ENCODE results near the gene AIDA.

DNA sequence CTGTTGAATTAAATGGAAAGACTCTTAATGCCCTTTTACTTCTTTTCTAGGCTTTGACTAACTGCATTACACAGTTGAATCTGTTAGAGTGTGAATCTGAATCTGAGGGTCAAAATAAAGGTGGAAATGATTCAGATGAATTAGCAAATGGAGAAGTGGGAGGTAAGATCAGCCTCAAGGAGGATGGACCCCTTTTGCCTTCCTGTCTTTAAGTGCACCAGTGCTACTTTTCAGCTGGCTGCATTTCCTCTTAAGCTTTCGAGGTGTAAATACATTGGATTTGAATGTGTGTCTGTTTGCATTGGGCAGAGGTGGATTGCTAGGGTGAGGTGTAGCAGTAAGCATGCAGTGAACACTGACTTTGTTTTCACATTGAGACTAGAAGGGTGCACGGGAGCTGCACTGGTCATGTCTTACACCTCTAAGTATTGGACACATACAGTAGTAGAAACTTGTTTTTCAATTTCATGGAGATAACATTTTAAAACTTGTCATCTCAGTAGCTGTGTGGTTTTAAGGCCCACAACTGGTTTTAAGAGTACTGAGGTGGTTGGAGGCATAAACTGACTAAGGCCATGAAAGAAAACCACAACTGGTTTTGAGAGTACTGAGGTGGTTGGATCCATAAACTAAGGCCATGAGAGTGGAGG lies 59.0 kb downstream of the AIDA start:
- TF ChIP-seq, protein P1, sequence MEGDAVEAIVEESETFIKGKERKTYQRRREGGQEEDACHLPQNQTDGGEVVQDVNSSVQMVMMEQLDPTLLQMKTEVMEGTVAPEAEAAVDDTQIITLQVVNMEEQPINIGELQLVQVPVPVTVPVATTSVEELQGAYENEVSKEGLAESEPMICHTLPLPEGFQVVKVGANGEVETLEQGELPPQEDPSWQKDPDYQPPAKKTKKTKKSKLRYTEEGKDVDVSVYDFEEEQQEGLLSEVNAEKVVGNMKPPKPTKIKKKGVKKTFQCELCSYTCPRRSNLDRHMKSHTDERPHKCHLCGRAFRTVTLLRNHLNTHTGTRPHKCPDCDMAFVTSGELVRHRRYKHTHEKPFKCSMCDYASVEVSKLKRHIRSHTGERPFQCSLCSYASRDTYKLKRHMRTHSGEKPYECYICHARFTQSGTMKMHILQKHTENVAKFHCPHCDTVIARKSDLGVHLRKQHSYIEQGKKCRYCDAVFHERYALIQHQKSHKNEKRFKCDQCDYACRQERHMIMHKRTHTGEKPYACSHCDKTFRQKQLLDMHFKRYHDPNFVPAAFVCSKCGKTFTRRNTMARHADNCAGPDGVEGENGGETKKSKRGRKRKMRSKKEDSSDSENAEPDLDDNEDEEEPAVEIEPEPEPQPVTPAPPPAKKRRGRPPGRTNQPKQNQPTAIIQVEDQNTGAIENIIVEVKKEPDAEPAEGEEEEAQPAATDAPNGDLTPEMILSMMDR (conservative IDR thresholded peaks at IDR 0.05), result no peak
- no peak for TF ChIP-seq ZFX (IDR thresholded peaks at IDR 0.05)
